Fibroblast of skin of right biceps (primary cell): ENCODE results near the gene VPS26A.
A peak's percentile ranks its signal among the peaks of the same experiment; 100 is the strongest.
"Not testable (repeated sequence)": the region's sequence is repeated elsewhere in the genome, so short reads cannot be mapped to it uniquely, and the experiment has no call there.

Experiments
- DNase-seq: peaks from one replicate; pipeline ENCODE4 v3.0.0-alpha.2; 2013

The VPS26A gene

DNA sequence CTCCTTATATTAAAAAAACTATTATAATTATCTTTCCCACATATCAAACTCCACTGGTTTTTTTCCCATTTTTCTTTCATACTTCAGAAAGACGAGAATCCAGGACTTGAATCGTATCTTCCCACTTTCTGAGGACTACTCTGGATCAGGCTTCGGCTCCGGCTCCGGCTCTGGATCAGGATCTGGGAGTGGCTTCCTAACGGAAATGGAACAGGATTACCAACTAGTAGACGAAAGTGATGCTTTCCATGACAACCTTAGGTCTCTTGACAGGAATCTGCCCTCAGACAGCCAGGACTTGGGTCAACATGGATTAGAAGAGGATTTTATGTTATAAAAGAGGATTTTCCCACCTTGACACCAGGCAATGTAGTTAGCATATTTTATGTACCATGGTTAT lies 20.2 kb upstream of the VPS26A start:
- no peak for DNase-seq

GRCh38 chr10:69104994-69105790 lies 18.8 kb upstream of the VPS26A start:
- no peak for DNase-seq

DNA sequence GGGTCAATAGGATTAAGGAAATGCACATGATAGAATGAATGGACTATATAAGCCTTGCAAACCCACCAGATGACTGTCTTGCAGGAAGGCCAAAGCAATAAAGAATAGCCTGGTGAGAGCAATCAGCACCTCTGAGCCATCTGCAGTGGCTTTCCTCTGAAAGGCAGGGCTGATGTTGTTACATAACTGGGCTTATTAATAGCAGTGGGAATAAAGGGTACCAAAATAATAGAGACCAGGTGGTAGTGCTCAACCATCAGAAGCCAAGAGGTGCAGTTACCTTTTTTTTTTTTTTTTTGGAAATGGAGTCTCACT lies 16.8 kb upstream of the VPS26A start:
- DNase-seq, result no peak

GRCh38 chr10:69107699-69108098 lies 16.3 kb upstream of the VPS26A start:
- DNase-seq, result no peak

- DNase-seq, result peak; percentile 26
Observed at GRCh38 chr10:69119896-69120295, 4.1 kb upstream of the VPS26A start.

DNA sequence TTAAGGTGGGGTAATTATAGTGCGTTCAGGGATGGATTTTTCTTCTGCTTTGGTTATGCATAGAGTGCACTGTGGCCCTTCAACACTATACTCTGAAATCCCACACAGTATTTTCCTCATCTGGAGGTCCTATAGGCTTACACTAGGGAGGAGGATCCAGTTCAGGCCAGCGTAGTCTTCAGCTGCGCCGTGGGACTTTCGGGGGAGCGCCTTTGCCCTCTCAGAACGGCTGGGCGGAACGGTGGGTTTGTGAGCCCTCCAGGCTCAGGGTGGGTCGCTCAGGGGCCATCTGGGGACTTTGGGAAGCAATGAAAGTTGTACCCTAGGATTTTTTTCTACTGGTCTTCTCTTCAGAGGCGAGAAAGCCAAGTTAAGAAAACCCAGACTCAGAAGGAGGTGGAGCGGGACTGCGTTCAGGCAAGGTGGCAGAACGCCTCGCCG lies 652 bp upstream of the VPS26A start:
- DNase-seq, result peak; percentile 67

DNA sequence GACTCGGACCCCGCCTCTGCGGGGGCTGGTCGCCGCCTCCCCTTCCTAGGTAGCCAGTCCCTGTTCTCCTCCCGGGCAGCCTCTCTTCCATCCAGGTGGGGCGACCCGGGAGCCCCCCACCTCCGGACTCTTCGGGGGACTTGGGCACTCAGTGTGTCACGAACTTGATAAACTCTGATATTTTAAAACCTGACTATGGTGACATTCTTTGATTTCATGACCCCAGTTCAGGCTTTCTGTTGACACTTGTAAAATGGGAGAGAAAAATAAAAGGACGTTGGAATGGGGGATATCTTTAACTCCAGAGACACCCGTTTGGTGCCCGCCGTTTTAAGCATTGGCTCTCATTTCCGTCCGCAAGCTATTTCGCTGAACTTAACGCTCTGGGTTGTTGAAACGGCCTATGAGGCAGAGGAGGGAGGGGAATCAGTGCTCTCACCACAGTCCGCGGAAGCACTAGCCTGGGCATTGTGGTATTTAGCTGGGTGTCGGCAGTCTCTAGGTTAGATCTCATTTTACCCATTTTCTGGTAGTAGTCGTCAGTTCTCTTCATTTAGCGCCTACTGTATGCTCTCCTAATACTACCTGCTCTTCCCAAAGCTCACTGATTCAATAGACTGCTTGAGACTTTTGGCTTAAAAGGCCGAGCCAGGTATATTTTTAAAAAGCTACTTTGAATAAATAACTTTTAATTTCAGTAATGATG lies 738 bp downstream of the VPS26A start:
- peak; percentile 61 for DNase-seq

- DNase-seq, result no peak
Observed at GRCh38 chr10:69125554-69125953, 1.6 kb downstream of the VPS26A start.

GRCh38 chr10:69130251-69130650 lies 6.3 kb downstream of the VPS26A start:
- peak; percentile 6 for DNase-seq

DNA sequence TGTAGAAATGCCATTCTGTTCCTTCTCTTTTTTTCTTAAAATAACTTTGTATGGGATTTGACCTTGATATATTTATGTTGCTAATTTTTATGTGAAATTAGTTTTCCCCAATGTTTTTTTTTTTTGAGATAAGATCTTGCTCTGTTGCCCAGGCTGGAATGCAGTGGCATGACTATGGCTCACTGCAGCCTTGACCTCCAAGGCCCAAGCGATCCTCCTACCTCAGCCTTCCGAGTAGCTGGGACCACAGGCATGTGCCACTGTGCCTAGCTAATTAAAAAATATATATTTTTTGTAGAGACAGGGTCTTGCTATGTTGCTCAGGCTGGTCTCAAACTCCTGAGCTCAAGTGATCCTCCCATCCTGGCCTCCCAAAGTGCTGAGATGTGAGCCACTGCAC lies 16.0 kb downstream of the VPS26A start:
- DNase-seq, result no peak

DNA sequence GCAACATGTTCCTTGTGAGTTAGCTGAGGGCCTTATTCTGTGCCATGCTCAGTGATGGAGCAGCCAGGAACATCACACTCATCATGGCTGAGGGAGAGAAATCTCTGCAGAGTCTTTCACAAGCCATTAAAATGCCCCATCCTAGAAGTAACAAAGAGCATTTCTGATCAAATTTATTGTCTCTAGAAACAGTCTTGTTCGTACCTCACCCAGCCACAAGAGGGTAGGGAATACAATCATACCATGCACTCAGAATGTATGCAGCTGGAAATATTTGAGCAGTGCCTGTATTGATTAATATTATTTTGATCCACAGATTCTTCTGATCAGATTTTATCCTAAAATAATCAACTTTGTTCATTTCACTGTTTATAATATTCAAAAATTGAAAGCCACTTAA lies 17.3 kb downstream of the VPS26A start:
- DNase-seq, result no peak

- not testable (repeated sequence) for DNase-seq
Observed at GRCh38 chr10:69142074-69142473, 18.1 kb downstream of the VPS26A start.

DNA sequence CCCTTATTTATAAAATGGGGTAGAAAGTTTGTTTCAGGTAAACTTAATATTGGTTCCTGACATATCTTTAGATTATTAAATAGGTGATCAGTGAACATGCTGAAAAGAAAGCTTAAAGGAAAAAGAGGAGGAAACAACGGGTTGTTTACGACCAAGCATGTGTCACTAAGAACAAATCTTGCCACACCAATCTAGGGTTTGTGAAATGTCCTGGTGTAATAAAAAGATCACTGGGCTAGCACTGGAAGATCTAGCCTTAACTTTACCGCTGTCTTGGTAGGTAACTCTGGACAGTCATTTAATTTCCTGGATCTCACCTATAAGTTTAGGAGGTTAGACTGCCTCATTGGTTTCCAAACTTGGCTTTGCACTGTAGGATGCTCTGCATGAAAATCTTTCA lies 19.0 kb downstream of the VPS26A start:
- DNase-seq, result no peak

DNA sequence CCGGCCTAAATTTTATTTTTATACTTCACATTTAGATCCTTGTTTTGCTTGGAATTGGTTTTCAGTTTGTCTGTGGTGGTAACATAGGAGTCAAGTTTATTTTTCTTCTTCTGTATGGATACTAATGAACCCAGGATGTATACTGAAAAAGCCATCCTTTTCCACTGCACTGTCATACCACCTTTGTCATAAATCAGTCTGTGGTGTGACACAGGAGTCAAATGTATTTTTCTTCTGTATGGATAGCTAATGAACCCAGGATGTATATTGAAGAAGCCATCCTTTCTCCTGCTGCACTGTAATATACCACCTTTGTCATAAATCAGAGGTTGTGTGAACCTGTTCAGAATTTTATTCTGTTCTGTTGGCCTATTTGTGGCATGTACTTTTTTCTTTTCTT lies 21.4 kb downstream of the VPS26A start:
- DNase-seq, result no peak

DNA sequence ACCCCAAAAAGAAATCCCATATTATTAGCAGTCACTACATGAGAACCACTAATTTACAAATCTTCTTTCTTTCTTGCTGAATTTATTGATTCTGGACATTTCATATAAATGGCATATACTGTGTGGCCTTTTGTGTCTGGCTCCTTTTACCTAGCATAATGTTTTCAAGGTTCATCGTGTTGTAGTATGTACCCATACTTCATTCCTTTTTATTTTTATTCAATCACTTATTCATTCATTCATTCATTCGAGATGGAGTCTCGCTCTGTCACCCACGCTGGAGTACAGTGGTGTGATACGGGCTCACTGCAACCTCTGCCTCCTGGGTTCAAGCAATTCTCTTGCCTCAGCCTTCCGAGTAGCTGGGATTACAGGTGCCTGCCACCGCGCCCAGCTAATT lies 21.9 kb downstream of the VPS26A start:
- DNase-seq, result no peak

- DNase-seq, result no peak
Observed at GRCh38 chr10:69146759-69147158, 22.8 kb downstream of the VPS26A start.

- no peak for DNase-seq
Observed at GRCh38 chr10:69151984-69152383, 28.0 kb downstream of the VPS26A start.

GRCh38 chr10:69153227-69153626 lies 29.2 kb downstream of the VPS26A start:
- no peak for DNase-seq

DNA sequence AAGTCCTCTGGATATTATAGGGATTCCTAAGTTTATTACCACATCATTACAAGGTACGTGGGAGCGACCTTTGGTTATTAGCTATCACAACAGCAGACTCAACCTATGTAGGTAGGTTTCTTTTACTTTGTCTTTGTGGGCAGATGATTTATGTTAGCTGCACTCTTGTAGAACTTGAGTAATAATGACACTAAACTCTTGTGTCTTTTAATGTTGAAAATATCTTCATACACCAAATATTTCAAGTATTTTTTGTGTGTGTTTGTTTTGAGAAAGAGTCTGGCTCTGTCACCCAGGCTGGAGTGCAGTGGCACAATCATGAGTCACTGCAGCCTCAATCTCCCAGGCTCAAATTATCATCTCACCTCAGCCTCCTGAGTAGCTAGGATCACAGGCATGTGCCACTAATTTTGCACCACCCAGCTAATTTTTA lies 36.8 kb downstream of the VPS26A start:
- peak; percentile 42 for DNase-seq

- no peak for DNase-seq
Observed at GRCh38 chr10:69168493-69168892, 44.5 kb downstream of the VPS26A start.

DNA sequence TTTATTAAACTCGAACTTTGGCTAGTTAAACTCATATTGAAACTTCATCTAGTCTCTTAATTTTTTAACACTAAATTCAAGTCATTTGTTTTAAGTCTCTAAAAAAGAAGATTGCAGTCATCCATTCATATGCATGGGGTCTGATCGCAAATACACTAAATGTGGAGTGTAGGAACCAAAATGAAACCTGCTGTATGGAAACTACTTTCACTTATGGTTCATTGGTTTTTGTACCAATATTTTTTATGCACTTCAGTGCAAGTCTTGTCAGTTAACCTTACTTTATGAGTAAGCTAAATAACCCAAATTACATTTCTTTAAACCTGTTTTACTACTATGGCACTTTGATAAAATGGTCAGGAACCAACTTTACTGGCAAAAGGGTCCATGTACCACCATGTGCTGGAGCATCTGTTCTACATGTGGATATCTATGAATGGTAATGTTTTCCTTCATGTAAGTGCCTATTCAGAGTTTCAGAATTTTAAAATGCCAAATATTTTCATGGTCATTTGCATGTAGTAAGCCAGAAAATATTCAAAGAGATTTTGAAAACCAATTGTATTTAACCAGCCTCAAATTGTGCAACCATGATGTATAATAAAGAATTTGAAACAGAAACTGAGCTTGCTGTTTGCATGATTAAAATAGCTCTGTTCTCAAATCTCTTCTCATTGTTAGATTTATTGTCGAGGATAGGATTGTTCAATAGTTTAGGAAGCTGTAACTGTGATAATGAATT lies 48.4 kb downstream of the VPS26A start:
- DNase-seq, result peak; percentile 4

GRCh38 chr10:69175326-69175725 lies 51.3 kb downstream of the VPS26A start:
- DNase-seq, result not testable (repeated sequence)

DNA sequence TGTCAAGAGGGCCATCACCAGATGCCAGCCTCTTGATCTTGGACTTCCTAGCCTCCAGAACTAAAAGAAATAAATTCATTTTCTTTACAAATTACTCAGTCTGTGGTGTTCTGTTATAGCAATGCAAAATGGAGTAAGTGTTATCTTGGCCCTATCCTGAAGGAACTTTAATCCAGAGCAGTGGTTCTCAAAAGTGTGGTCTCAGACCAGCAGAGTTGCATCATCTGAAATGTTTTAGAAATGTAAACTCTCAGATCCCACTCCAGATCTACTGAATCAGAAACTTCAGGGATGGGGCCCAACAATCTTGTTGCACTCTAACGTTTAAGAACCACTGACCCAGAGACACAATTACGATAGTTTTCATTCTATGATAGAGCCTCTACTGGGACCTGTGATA lies 52.8 kb downstream of the VPS26A start:
- DNase-seq, result no peak
